Fibroblast of skin of left quadriceps (primary cell): ENCODE measurements around the gene DCPS.
"Not testable (repeated sequence)": the region's sequence is repeated elsewhere in the genome, so short reads cannot be mapped to it uniquely, and the experiment has no call there.

Experiments used
- DNase-seq, 2 experiments: peaks; one replicate each; pipeline ENCODE4 v3.0.0-alpha.2; 2013; ENCODE audit warnings: low read depth in 2 of 2

Gene DCPS

GRCh38 chr11:126360049-126360446 is 56.2 kb downstream of the DCPS start:
- no peak for DNase-seq

- DNase-seq: no peak
Measured at GRCh38 chr11:126361400-126361799, 57.5 kb downstream of the DCPS start.

GRCh38 chr11:126362879-126363655 is 59.2 kb downstream of the DCPS start:
- no peak for DNase-seq

GRCh38 chr11:126363706-126364248 is 59.9 kb downstream of the DCPS start:
- DNase-seq: no peak

- not testable (repeated sequence) for DNase-seq
Measured at GRCh38 chr11:126364735-126365134, 60.9 kb downstream of the DCPS start.

- not testable (repeated sequence) for DNase-seq
Measured at GRCh38 chr11:126365508-126365907, 61.6 kb downstream of the DCPS start.

- DNase-seq: no peak
Measured at GRCh38 chr11:126366064-126366822, 62.4 kb downstream of the DCPS start.

GRCh38 chr11:126366823-126367654 is 63.2 kb downstream of the DCPS start:
- not testable (repeated sequence) for DNase-seq

- not testable (repeated sequence) for DNase-seq
Measured at GRCh38 chr11:126367806-126368205, 63.9 kb downstream of the DCPS start.

- DNase-seq: not testable (repeated sequence)
Measured at GRCh38 chr11:126368336-126369119, 64.7 kb downstream of the DCPS start.

GRCh38 chr11:126370016-126370415 is 66.2 kb downstream of the DCPS start:
- no peak for DNase-seq

GRCh38 chr11:126371595-126371994 is 67.7 kb downstream of the DCPS start:
- DNase-seq: no peak

GRCh38 chr11:126373389-126374066 is 69.7 kb downstream of the DCPS start:
- DNase-seq: not testable (repeated sequence)

GRCh38 chr11:126374562-126375300 is 70.9 kb downstream of the DCPS start:
- not testable (repeated sequence) for DNase-seq

- no peak for DNase-seq
Measured at GRCh38 chr11:126375726-126376125, 71.9 kb downstream of the DCPS start.

GRCh38 chr11:126378763-126379162 is 74.9 kb downstream of the DCPS start:
- DNase-seq: peak; percentile 22 to 30

- no peak for DNase-seq
Measured at GRCh38 chr11:126380909-126381308, 77.0 kb downstream of the DCPS start.

GRCh38 chr11:126381960-126382359 is 78.1 kb downstream of the DCPS start:
- DNase-seq: not testable (repeated sequence)

- not testable (repeated sequence) for DNase-seq
Measured at GRCh38 chr11:126382641-126383040, 78.8 kb downstream of the DCPS start.
